IMR-90 (cell line): ENCODE results near the gene STUB1. TPM values are rescaled to one million over a fixed set of nuclear protein-coding genes. Genes with fewer than 3 reads are reported as not detected.

Source experiments
- ATAC-seq: fragments of 200-7000 bp; cut with Tn5 transposase; 2 replicates; pipeline ENCODE4 v1.9.1; 2020; ENCODE audit warnings: low read depth, mild to moderate bottlenecking, moderate library complexity
- BruUV-seq: library from RNA; stranded (reverse); fragments of 400-500 nt; replicated peaks from 2 replicates; lab custom pipeline; 2021; lab: Mats Ljungman, UMichigan
- CTCF ChIA-PET: fragments of 300-600 bp; formaldehyde crosslinking; extraction: SDS; loops from one replicate; lab custom pipeline; 2021; ENCODE audit warnings: antibody characterized with exemption; lab: Yijun Ruan, JAX
- POLR2A ChIA-PET: fragments of 300-600 bp; sonication (Branson Sonifier 250); formaldehyde crosslinking; loops from one replicate; lab custom pipeline; 2022; ENCODE audit warnings: antibody characterized with exemption; ENCODE audit not compliant: unreplicated experiment; lab: Charles Lee
- DNase-seq: peaks from one replicate; pipeline ENCODE4 v3.0.0; 2013
- H2AFZ ChIP-seq: replicated peaks from 2 replicates; pipeline ENCODE3; 2013; ENCODE audit warnings: low read length, mild to moderate bottlenecking; ENCODE audit not compliant: poor library complexity
- H2AK5ac ChIP-seq: 2 replicates; pipeline ENCODE4 v1.6.1; 2013; ENCODE audit warnings: low read depth, low read length, inconsistent platforms
- H2AK9ac ChIP-seq: replicated peaks from 2 replicates; pipeline ENCODE3; 2013; ENCODE audit warnings: mild to moderate bottlenecking, low read depth, low read length, moderate library complexity; ENCODE audit not compliant: poor library complexity
- H2BK120ac ChIP-seq: 2 replicates; pipeline ENCODE4 v1.6.1; 2013; ENCODE audit warnings: low read depth, low read length, inconsistent platforms
- H2BK15ac ChIP-seq: 3 replicates; pipeline ENCODE4 v1.6.1; 2013; ENCODE audit warnings: low read depth, low read length, inconsistent platforms
- H2BK20ac ChIP-seq: 2 replicates; pipeline ENCODE4 v1.6.1; 2013; ENCODE audit warnings: low read depth, mild to moderate bottlenecking, inconsistent platforms, low read length, moderate library complexity
- H2BK5ac ChIP-seq: 2 replicates; pipeline ENCODE4 v1.6.1; 2013; ENCODE audit warnings: mild to moderate bottlenecking, low read depth, low read length, inconsistent platforms; ENCODE audit not compliant: poor library complexity, severe bottlenecking
- H3K14ac ChIP-seq: replicated peaks from 2 replicates; pipeline ENCODE4 v1.6.1; 2013; ENCODE audit warnings: low read depth, low read length, inconsistent platforms
- H3K18ac ChIP-seq: 2 replicates; pipeline ENCODE4 v1.6.1; 2013; ENCODE audit warnings: low read depth, low read length, control low read depth
- H3K23ac ChIP-seq: 2 replicates; pipeline ENCODE4 v1.6.1; 2013; ENCODE audit warnings: low read depth, low read length, inconsistent platforms
- H3K27ac ChIP-seq: 2 replicates; pipeline ENCODE4 v1.5.1; 2013; ENCODE audit warnings: mild to moderate bottlenecking, control low read depth, low read length; ENCODE audit not compliant: insufficient read depth
- H3K27me3 ChIP-seq: 2 replicates; pipeline ENCODE4 v1.6.1; 2013; ENCODE audit warnings: low read length; ENCODE audit not compliant: control insufficient read depth, insufficient read depth
- H3K36me3 ChIP-seq: 2 replicates; pipeline ENCODE4 v1.6.1; 2013; ENCODE audit warnings: low read length, mixed read lengths; ENCODE audit not compliant: control insufficient read depth, insufficient read depth
- H3K4ac ChIP-seq: 2 replicates; pipeline ENCODE4 v1.6.1; 2013; ENCODE audit warnings: low read depth, low read length, inconsistent platforms
- H3K4me1 ChIP-seq: 2 replicates; pipeline ENCODE4 v1.6.1; 2013; ENCODE audit warnings: low read length, mixed read lengths; ENCODE audit not compliant: control insufficient read depth, insufficient read depth
- H3K4me2 ChIP-seq: 2 replicates; pipeline ENCODE4 v1.6.1; 2013; ENCODE audit warnings: low read depth, mild to moderate bottlenecking, control low read depth, low read length, moderate library complexity
- H3K4me3 ChIP-seq: 2 replicates; pipeline ENCODE4 v1.5.1; 2013; ENCODE audit warnings: low read depth, mild to moderate bottlenecking, control low read depth, low read length, moderate library complexity; ENCODE audit not compliant: insufficient read depth
- H3K56ac ChIP-seq: 2 replicates; pipeline ENCODE4 v1.6.1; 2013; ENCODE audit warnings: low read length, inconsistent platforms; ENCODE audit not compliant: insufficient read depth; ENCODE audit errors: extremely low read depth
- H3K79me1 ChIP-seq, 2 experiments: 2 replicates each; pipeline ENCODE4 v1.6.1; 2013; ENCODE audit warnings: low read length in 2 of 2, inconsistent platforms in 1 of 2, low read depth in 1 of 2
- H3K9ac ChIP-seq: 2 replicates; pipeline ENCODE4 v1.6.1; 2013; ENCODE audit warnings: low read depth, low read length, control low read depth
- H3K9me1 ChIP-seq: 2 replicates; pipeline ENCODE4 v1.6.1; 2013; ENCODE audit warnings: low read length, inconsistent platforms; ENCODE audit not compliant: insufficient read depth
- H3K9me3 ChIP-seq: 2 replicates; pipeline ENCODE4 v1.6.1; 2013; ENCODE audit warnings: low read length; ENCODE audit not compliant: control insufficient read depth, insufficient read depth
- H4K20me1 ChIP-seq: 2 replicates; pipeline ENCODE4 v1.6.1; 2013; ENCODE audit warnings: low read length, inconsistent platforms; ENCODE audit not compliant: insufficient read depth
- H4K5ac ChIP-seq: 2 replicates; pipeline ENCODE4 v1.6.1; 2013; ENCODE audit warnings: mild to moderate bottlenecking, low read depth, low read length, control low read depth
- H4K8ac ChIP-seq, 2 experiments: 2 replicates each; pipeline ENCODE4 v1.6.1; 2013; ENCODE audit warnings: low read depth in 2 of 2, low read length in 2 of 2, control low read depth in 1 of 2, inconsistent platforms in 1 of 2
- H4K91ac ChIP-seq: 2 replicates; pipeline ENCODE4 v1.6.1; 2013; ENCODE audit warnings: low read depth, low read length, inconsistent platforms; ENCODE audit not compliant: insufficient read depth
- BHLHE40 ChIP-seq: fragments of 150-350 bp; IDR thresholded peaks from 2 replicates; pipeline ENCODE4 v1.6.1; 2016; ENCODE audit warnings: mild to moderate bottlenecking, low read depth, low read length
- CEBPB ChIP-seq: IDR thresholded peaks from 2 replicates; pipeline ENCODE4 v1.6.1; 2012; ENCODE audit warnings: low read depth, low read length, improper control_type of control experiment
- CHD1 ChIP-seq: IDR thresholded peaks from 2 replicates; pipeline ENCODE4 v1.6.1; 2012; ENCODE audit warnings: low read depth, low read length, improper control_type of control experiment
- CTCF ChIP-seq: conservative IDR thresholded peaks from 2 replicates; pipeline ENCODE4 v1.5.1; 2012; ENCODE audit warnings: mild to moderate bottlenecking, low read depth, low read length, improper control_type of control experiment
- FOS ChIP-seq: fragments of 150-350 bp; IDR thresholded peaks from 2 replicates; pipeline ENCODE4 v1.6.1; 2016; ENCODE audit warnings: low read depth, low read length
- MAFK ChIP-seq: IDR thresholded peaks from 2 replicates; pipeline ENCODE4 v1.6.1; 2012; ENCODE audit warnings: low read depth, low read length, improper control_type of control experiment
- MAZ ChIP-seq: IDR thresholded peaks from 2 replicates; pipeline ENCODE4 v1.6.1; 2012; ENCODE audit warnings: low read depth, mild to moderate bottlenecking, low read length, improper control_type of control experiment, moderate library complexity, borderline replicate concordance
- MXI1 ChIP-seq: IDR thresholded peaks from 2 replicates; pipeline ENCODE4 v1.6.1; 2012; ENCODE audit warnings: low read depth, mild to moderate bottlenecking, low read length, moderate library complexity, borderline replicate concordance
- POLR2A ChIP-seq: IDR thresholded peaks from 2 replicates; pipeline ENCODE4 v1.6.1; 2012; ENCODE audit warnings: mild to moderate bottlenecking, low read depth, low read length
- RCOR1 ChIP-seq: IDR thresholded peaks from 2 replicates; pipeline ENCODE4 v1.6.1; 2012; ENCODE audit warnings: mild to moderate bottlenecking, low read length, improper control_type of control experiment; ENCODE audit not compliant: insufficient replicate concordance
- RFX5 ChIP-seq: IDR thresholded peaks from 2 replicates; pipeline ENCODE4 v1.8.0; 2012; ENCODE audit warnings: low read depth, mild to moderate bottlenecking, low read length, moderate library complexity
- USF2 ChIP-seq: fragments of 150-350 bp; IDR thresholded peaks from 2 replicates; pipeline ENCODE4 v1.6.1; 2017; ENCODE audit warnings: mild to moderate bottlenecking, antibody characterized with exemption, low read length, low read depth
- WGBS, 2 experiments: methylation state at CpG; one replicate each; pipeline versions ENCODE4 v1.1.5 to v1.1.7; 2013; ENCODE audit warnings: missing lambda C conversion rate in 2 of 2; ENCODE audit not compliant: insufficient read length in 1 of 2; ENCODE audit errors: extremely low coverage in 2 of 2; 5-methylcytosine and 5-hydroxymethylcytosine counted together
- dilution Hi-C: fragments of 300-500 bp; cut with HindIII; formaldehyde crosslinking; loops from one replicate; pipeline ENCODE4 v1.14.3; 2018; ENCODE audit warnings: low sequenced_read_pairs; ENCODE audit not compliant: unreplicated experiment
- in situ Hi-C: fragments of 300-500 bp; cut with MboI; formaldehyde crosslinking; loops from 3 replicates; pipeline ENCODE4 v1.14.3; 2019; ENCODE audit warnings: low sequenced_read_pairs, inconsistent platforms, mixed read lengths
- intact Hi-C: fragments of 100-400 bp; cut with micrococcal nuclease; formaldehyde crosslinking; loops from 2 replicates; pipeline ENCODE4 v1.10.0; 2022
- polyA plus RNA-seq, 3 experiments: library from polyadenylated mRNA; depleted of rRNA; stranded (reverse); fragments of >200 nt; gene quantifications; 2 replicates each; pipeline ENCODE4 v1.2.3, GENCODE V29; 2012; ENCODE audit warnings: low replicate concordance in 1 of 3
- total RNA-seq: library from RNA; depleted of rRNA; stranded (reverse); fragments of >200 nt; gene quantifications from 2 replicates; pipeline ENCODE4 v1.2.3, GENCODE V29; 2012

The STUB1 gene
- total and polyA plus RNA-seq, 2 of the 4 experiments (the other 2 are of a cell fraction): 183 to 186 TPM

- H4K8ac ChIP-seq: no peak overlapping the region
- H4K91ac ChIP-seq: no peak overlapping the region
- BruUV-seq: no TSS peak
- H3K23ac ChIP-seq: no peak overlapping the region
- no peak overlapping the region for H3K4me2 ChIP-seq
- H2BK15ac ChIP-seq: no peak overlapping the region
- no peak overlapping the region for H2AFZ ChIP-seq
- peaks cover 5% of the 10 kb centered on the region; the same call in 1 of the 2 replicates for H3K4me1 ChIP-seq
- no peak overlapping the region for H3K9ac ChIP-seq
- no peak overlapping the region for H3K56ac ChIP-seq
- ChIA-PET CTCF (no interaction called here), POLR2A (no interaction called here)
- H2AK5ac ChIP-seq: no peak overlapping the region
- H3K4ac ChIP-seq: no peak overlapping the region
- TF ChIP-seq RFX5 (no peak), POLR2A (no peak), MAFK (no peak), CTCF (no peak), CHD1 (no peak), MAZ (no peak), USF2 (no peak), FOS (no peak), RCOR1 (no peak), BHLHE40 (no peak), MXI1 (no peak), CEBPB (no peak)
- no peak overlapping the region for H3K4me3 ChIP-seq
- no peaks in the 10 kb centered on the region for H3K9me3 ChIP-seq
- peaks cover 57% of the 10 kb centered on the region for H3K27me3 ChIP-seq
- DNase-seq (no peak), ATAC-seq (no peak)
- no peak overlapping the region for H2BK120ac ChIP-seq
- 10% methylated on average over 16 of the region's 49 CpGs; no CpG with 5 or more reads in 1 of the 2 experiments for WGBS, 2 experiments
- H3K9me1 ChIP-seq: no peaks in the 10 kb centered on the region
- in situ Hi-C loops: loop anchor here (25.0 kb wide), 1 partner anchor 356 kb away; the partner anchor contains the start of gene SSTR5
- no peak overlapping the region for H2BK5ac ChIP-seq
- no peak overlapping the region for H3K14ac ChIP-seq
- no peak overlapping the region for H2BK20ac ChIP-seq
- H4K5ac ChIP-seq: no peak overlapping the region
- H3K36me3 ChIP-seq: no peaks in the 10 kb centered on the region
- intact Hi-C loops: no loop called here
- no peak overlapping the region for H3K27ac ChIP-seq
- peaks cover 18% of the 10 kb centered on the region; the same call in 1 of the 2 replicates for H4K20me1 ChIP-seq
- H3K18ac ChIP-seq: no peak overlapping the region
- no peaks in the 10 kb centered on the region for H3K79me1 ChIP-seq
- H2AK9ac ChIP-seq: no peak overlapping the region
- dilution Hi-C loops: no loop called here
Measured at GRCh38 chr16:706189-707061, 26.2 kb downstream of the STUB1 start.
